ENCODE measurements around the gene ASPHD2.

DNA sequence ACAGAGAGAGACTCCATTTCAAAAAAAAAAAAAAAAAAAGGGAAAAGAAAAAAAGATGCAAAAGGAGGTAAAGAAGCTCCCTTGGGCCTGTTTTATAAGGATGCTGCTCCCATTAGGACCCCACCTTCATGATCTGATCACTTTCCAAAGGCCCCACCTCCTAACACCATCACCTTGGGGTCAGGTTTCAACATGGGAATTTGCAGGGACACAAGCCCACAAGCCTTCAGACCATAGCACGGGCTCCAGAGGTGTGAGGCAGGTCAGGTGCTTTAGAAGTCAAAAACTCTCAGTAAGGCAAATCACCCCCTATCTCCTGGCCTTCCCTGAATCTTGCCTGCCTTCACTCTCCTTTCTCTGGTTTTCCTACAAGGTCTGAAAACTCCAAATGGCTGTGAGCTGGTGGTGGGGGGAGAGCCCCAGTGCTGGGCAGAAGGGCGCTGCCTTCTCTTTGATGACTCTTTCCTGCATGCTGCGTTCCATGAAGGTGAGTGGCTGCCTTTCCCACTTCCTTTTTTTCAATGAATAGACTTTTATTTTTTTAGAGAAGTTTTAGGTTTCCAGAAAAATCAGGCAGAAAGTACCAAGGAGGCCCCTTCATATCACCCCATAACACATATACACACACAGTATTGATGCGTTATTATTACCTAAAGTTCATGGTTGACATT is 13.2 kb downstream of the ASPHD2 start:
- TF ChIP-seq ARNTL (CRISPR knock-in tag; IDR thresholded peaks at IDR 0.05; ENCODE audit: borderline replicate concordance, low read depth), result no peak
- TF ChIP-seq, protein P1, sequence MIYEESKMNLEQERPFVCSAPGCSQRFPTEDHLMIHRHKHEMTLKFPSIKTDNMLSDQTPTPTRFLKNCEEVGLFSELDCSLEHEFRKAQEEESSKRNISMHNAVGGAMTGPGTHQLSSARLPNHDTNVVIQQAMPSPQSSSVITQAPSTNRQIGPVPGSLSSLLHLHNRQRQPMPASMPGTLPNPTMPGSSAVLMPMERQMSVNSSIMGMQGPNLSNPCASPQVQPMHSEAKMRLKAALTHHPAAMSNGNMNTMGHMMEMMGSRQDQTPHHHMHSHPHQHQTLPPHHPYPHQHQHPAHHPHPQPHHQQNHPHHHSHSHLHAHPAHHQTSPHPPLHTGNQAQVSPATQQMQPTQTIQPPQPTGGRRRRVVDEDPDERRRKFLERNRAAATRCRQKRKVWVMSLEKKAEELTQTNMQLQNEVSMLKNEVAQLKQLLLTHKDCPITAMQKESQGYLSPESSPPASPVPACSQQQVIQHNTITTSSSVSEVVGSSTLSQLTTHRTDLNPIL (CRISPR knock-in tag; IDR thresholded peaks at IDR 0.05; ENCODE audit: low read depth), result no peak
- TF ChIP-seq, protein P2, sequence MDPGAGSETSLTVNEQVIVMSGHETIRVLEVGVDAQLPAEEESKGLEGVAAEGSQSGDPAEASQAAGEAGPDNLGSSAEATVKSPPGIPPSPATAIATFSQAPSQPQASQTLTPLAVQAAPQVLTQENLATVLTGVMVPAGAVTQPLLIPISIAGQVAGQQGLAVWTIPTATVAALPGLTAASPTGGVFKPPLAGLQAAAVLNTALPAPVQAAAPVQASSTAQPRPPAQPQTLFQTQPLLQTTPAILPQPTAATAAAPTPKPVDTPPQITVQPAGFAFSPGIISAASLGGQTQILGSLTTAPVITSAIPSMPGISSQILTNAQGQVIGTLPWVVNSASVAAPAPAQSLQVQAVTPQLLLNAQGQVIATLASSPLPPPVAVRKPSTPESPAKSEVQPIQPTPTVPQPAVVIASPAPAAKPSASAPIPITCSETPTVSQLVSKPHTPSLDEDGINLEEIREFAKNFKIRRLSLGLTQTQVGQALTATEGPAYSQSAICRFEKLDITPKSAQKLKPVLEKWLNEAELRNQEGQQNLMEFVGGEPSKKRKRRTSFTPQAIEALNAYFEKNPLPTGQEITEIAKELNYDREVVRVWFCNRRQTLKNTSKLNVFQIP (CRISPR knock-in tag; IDR thresholded peaks at IDR 0.05; ENCODE audit: borderline replicate concordance, low read depth), result no peak
- no peak for TF ChIP-seq RARB (CRISPR knock-in tag; IDR thresholded peaks at IDR 0.05)
- TF ChIP-seq, protein P3, sequence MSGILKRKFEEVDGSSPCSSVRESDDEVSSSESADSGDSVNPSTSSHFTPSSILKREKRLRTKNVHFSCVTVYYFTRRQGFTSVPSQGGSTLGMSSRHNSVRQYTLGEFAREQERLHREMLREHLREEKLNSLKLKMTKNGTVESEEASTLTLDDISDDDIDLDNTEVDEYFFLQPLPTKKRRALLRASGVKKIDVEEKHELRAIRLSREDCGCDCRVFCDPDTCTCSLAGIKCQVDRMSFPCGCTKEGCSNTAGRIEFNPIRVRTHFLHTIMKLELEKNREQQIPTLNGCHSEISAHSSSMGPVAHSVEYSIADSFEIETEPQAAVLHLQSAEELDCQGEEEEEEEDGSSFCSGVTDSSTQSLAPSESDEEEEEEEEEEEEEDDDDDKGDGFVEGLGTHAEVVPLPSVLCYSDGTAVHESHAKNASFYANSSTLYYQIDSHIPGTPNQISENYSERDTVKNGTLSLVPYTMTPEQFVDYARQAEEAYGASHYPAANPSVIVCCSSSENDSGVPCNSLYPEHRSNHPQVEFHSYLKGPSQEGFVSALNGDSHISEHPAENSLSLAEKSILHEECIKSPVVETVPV (CRISPR knock-in tag; IDR thresholded peaks at IDR 0.05), result no peak
- TF ChIP-seq ISL1 (CRISPR knock-in tag; IDR thresholded peaks at IDR 0.05), result no peak
- TF ChIP-seq BACH2 (CRISPR knock-in tag; IDR thresholded peaks at IDR 0.05; ENCODE audit: borderline replicate concordance), result no peak
- no peak for TF ChIP-seq ZFP30 (CRISPR knock-in tag; IDR thresholded peaks at IDR 0.05)
- TF ChIP-seq, protein P4, sequence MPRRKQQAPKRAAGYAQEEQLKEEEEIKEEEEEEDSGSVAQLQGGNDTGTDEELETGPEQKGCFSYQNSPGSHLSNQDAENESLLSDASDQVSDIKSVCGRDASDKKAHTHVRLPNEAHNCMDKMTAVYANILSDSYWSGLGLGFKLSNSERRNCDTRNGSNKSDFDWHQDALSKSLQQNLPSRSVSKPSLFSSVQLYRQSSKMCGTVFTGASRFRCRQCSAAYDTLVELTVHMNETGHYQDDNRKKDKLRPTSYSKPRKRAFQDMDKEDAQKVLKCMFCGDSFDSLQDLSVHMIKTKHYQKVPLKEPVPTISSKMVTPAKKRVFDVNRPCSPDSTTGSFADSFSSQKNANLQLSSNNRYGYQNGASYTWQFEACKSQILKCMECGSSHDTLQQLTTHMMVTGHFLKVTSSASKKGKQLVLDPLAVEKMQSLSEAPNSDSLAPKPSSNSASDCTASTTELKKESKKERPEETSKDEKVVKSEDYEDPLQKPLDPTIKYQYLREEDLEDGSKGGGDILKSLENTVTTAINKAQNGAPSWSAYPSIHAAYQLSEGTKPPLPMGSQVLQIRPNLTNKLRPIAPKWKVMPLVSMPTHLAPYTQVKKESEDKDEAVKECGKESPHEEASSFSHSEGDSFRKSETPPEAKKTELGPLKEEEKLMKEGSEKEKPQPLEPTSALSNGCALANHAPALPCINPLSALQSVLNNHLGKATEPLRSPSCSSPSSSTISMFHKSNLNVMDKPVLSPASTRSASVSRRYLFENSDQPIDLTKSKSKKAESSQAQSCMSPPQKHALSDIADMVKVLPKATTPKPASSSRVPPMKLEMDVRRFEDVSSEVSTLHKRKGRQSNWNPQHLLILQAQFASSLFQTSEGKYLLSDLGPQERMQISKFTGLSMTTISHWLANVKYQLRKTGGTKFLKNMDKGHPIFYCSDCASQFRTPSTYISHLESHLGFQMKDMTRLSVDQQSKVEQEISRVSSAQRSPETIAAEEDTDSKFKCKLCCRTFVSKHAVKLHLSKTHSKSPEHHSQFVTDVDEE (CRISPR knock-in tag; IDR thresholded peaks at IDR 0.05), result no peak
- no peak for TF ChIP-seq OSR1 (CRISPR knock-in tag; IDR thresholded peaks at IDR 0.05)
- no peak for TF ChIP-seq TCF4 (CRISPR knock-in tag; IDR thresholded peaks at IDR 0.05; ENCODE audit: borderline replicate concordance)
- TF ChIP-seq PPARA (CRISPR knock-in tag; IDR thresholded peaks at IDR 0.05; ENCODE audit: borderline replicate concordance), result no peak
